ENCODE results near the gene USP37. TPM values are rescaled to one million over a fixed set of nuclear protein-coding genes. Genes with fewer than 3 reads are reported as not detected.
"Not testable (repeated sequence)": the region's sequence is repeated elsewhere in the genome, so short reads cannot be mapped to it uniquely, and the experiment has no call there.

USP37 gene
- total and polyA plus RNA-seq, 3 experiments from 2014 or later, result 12.5 to 31.5 (median 29.9) TPM

DNA sequence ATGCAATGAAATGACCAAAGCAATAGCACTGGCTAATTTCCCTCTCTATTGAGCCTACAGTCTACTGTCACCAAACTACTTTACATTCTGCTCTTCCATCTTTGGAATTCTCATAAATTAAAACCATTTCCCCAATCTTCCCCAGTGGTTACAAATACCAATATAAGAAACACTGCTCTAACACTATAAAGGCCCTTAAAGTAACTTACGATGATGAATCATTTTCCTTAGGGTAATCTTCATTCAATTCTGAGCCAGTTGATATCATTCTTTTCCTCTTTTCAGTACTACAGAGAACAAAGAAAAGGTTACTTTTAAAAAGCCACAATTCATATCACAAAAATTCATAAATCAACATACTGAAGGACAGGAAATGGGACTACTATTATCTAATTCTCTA lies 22.1 kb downstream of the USP37 start:
- H3K27ac Mint-ChIP-seq, result peak overlapping the region in 1 of 8 donors; percentile 68
- CTCF ChIA-PET, result no interaction called here
- H3K9me3 Mint-ChIP-seq, result no peaks in the 10 kb centered on the region
- H3K27ac ChIP-seq (ENCODE audit: low read depth, low read length), result no peak overlapping the region
- no peak for DNase-seq
- H3K4me1 Mint-ChIP-seq, result peaks cover 0 to 4% (median 0%) of the 10 kb centered on the region in 3 donors
- H3K4me1 ChIP-seq (ENCODE audit: insufficient read depth, low read length), result no peaks in the 10 kb centered on the region
- H3K9me3 ChIP-seq (ENCODE audit: low read length), result no peaks in the 10 kb centered on the region
- H3K4me3 Mint-ChIP-seq, result no peak overlapping the region
- H3K27me3 ChIP-seq (ENCODE audit: insufficient read depth, low read length, poor library complexity, severe bottlenecking), result no peaks in the 10 kb centered on the region
- peaks cover 41% of the 10 kb centered on the region for H3K36me3 ChIP-seq (ENCODE audit: insufficient read depth, low read length)
- H3K4me3 ChIP-seq (ENCODE audit: low read length), result no peak overlapping the region
- peaks cover 4 to 78% (median 26%) of the 10 kb centered on the region in 3 donors for H3K36me3 Mint-ChIP-seq
- POLR2A ChIA-PET, result no interaction called here
- H3K27me3 Mint-ChIP-seq, result no peaks in the 10 kb centered on the region

DNA sequence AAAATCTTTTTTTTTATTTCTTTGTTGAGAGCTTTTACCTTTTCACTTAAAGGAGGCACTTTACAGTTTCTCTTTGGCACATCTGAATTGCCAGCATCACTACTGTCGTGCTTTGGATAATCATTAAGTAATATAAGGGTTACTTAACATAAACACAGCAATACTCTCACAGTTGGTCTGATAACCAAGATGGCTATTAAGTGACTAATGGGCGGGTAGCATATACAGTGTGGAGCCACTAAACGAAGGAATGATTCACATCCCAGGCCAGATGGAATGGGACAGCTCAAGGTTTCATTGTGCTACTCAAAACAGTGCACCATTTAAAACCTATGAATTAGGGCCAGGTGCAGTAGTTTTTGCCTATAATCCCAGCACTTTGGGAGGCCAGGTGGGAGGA lies 28.1 kb downstream of the USP37 start:
- Mint-ChIP-seq H3K27me3 (no peaks in the 10 kb centered on the region), H3K4me3 (no peak overlapping the region), H3K4me1 (peaks cover 0 to 6% (median 4%) of the 10 kb centered on the region in 3 donors), H3K27ac (no peak overlapping the region), H3K9me3 (no peaks in the 10 kb centered on the region), H3K36me3 (peaks cover 0 to 77% (median 34%) of the 10 kb centered on the region in 3 donors)
- Histone ChIP-seq H3K4me1 (ENCODE audit: insufficient read depth, low read length) (no peaks in the 10 kb centered on the region), H3K4me3 (ENCODE audit: low read length) (no peak overlapping the region), H3K9me3 (ENCODE audit: low read length) (no peaks in the 10 kb centered on the region), H3K27me3 (ENCODE audit: insufficient read depth, low read length, poor library complexity, severe bottlenecking) (no peaks in the 10 kb centered on the region), H3K27ac (ENCODE audit: low read depth, low read length) (no peak overlapping the region), H3K36me3 (ENCODE audit: insufficient read depth, low read length) (peaks cover 44% of the 10 kb centered on the region)
- ChIA-PET CTCF (no interaction called here), POLR2A (no interaction called here)
- no peak for DNase-seq

DNA sequence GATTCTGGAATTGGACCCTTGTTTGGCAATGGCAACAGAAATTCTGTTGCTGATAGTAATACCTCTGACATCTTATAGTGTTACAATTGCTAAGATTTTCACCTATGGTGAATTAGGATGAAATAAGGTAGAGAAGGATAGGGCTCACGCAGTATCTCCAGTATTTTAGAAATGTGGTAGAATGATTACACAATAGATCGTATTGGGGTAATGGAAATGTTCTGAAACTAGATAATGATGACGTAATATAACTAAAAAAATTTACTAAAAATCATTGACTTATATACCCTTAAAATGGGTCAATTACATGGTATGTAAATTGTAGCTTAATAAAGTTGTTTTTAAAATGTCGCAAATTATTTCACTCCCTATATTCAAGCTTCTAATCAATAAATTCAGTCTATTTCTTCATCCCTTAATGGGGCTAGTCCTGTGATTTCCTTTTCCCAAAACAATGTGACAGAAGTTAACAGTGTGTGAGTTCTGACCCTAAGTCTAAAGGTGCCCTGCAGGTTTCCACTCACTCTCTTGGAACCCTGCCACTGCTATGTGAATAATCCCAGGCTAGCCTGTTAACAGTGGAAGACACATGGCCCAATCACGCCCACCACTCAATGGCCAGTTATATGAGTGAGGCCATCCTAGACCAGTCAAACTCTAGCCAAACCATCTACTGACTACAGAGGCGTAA lies 31.2 kb downstream of the USP37 start:
- H3K36me3 Mint-ChIP-seq, result peaks cover 0 to 78% (median 37%) of the 10 kb centered on the region in 3 donors
- H3K4me1 Mint-ChIP-seq, result peaks cover 0 to 6% (median 4%) of the 10 kb centered on the region in 3 donors

DNA sequence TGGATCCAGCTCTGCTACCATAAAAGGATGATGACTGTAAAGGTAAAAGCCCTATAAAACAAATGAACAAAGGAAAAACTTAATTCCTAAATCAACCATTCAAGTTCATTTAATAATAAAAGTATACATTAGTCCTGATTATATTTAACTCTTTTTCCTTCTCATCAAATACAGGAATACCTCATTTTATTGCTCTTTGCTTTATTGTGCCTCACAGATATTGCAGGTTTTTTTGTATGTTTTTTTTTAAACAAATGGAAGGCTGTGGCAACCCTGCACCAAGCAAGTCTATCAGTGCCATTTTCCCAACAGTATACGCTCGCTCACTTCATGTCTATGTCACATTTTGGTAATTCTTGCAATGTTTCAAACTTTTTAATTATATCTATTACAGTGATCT lies 38.2 kb downstream of the USP37 start:
- Histone ChIP-seq H3K4me3 (ENCODE audit: low read length) (no peak overlapping the region), H3K9me3 (ENCODE audit: low read length) (no peaks in the 10 kb centered on the region), H3K27me3 (ENCODE audit: insufficient read depth, low read length, poor library complexity, severe bottlenecking) (no peaks in the 10 kb centered on the region), H3K27ac (ENCODE audit: low read depth, low read length) (no peak overlapping the region), H3K4me1 (ENCODE audit: insufficient read depth, low read length) (no peaks in the 10 kb centered on the region), H3K36me3 (ENCODE audit: insufficient read depth, low read length) (peaks cover 43% of the 10 kb centered on the region)
- Mint-ChIP-seq H3K9me3 (peaks cover 0 to 1% (median 0%) of the 10 kb centered on the region in 5 donors), H3K27ac (no peak overlapping the region), H3K4me1 (no peaks in the 10 kb centered on the region), H3K36me3 (peaks cover 33 to 79% (median 34%) of the 10 kb centered on the region in 3 donors), H3K27me3 (no peaks in the 10 kb centered on the region), H3K4me3 (no peak overlapping the region)
- DNase-seq, result no peak
- ChIA-PET POLR2A (no interaction called here), CTCF (no interaction called here)

More for the DNA sequence above, 31.2 kb downstream of the USP37 start:
- peaks cover 37% of the 10 kb centered on the region for H3K36me3 ChIP-seq (ENCODE audit: insufficient read depth, low read length)
- H3K9me3 Mint-ChIP-seq, result no peaks in the 10 kb centered on the region
- CTCF ChIA-PET, result no interaction called here
- peak overlapping the region in 2 of 8 donors; percentile 9 to 57 for H3K27ac Mint-ChIP-seq
- H3K4me3 ChIP-seq (ENCODE audit: low read length), result no peak overlapping the region
- H3K9me3 ChIP-seq (ENCODE audit: low read length), result no peaks in the 10 kb centered on the region
- H3K4me3 Mint-ChIP-seq, result no peak overlapping the region
- DNase-seq, result no peak
- POLR2A ChIA-PET, result interaction anchor here (0.6 kb wide), 1 partner anchor 15 kb away, joined by 4 read pairs; no protein-coding TSS in a partner anchor
- no peaks in the 10 kb centered on the region for H3K27me3 ChIP-seq (ENCODE audit: insufficient read depth, low read length, poor library complexity, severe bottlenecking)
- no peaks in the 10 kb centered on the region for H3K27me3 Mint-ChIP-seq
- no peak overlapping the region for H3K27ac ChIP-seq (ENCODE audit: low read depth, low read length)
- no peaks in the 10 kb centered on the region for H3K4me1 ChIP-seq (ENCODE audit: insufficient read depth, low read length)

DNA sequence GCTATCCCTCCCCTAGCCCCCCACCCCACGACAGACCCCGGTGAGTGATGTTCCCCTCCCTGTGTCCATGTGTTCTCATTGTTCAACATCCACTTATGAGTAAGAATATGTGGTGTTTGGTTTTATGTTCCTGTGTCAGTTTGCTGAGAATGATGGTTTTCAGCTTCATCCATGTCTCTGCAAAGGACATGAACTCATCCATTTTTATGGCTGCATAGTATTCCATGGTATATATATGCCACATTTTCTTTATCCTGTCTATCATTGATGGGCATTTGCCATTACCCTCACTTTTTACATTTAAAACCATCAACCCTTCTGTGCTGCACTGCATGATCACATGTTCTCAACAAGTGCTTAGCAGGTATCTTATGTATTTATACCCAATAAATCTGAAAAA lies 39.7 kb downstream of the USP37 start:
- DNase-seq; H3K4me1 ChIP-seq (ENCODE audit: insufficient read depth, low read length); H3K4me3 Mint-ChIP-seq; H3K27me3 Mint-ChIP-seq; H3K27me3 ChIP-seq (ENCODE audit: insufficient read depth, low read length, poor library complexity, severe bottlenecking); H3K27ac Mint-ChIP-seq; CTCF ChIA-PET; H3K4me1 Mint-ChIP-seq; POLR2A ChIA-PET; H3K27ac ChIP-seq (ENCODE audit: low read depth, low read length); H3K4me3 ChIP-seq (ENCODE audit: low read length); H3K9me3 Mint-ChIP-seq; H3K9me3 ChIP-seq (ENCODE audit: low read length): not testable (repeated sequence)
- peaks cover 37% of the 10 kb centered on the region for H3K36me3 ChIP-seq (ENCODE audit: insufficient read depth, low read length)
- H3K36me3 Mint-ChIP-seq, result peaks cover 39 to 80% (median 41%) of the 10 kb centered on the region in 3 donors

DNA sequence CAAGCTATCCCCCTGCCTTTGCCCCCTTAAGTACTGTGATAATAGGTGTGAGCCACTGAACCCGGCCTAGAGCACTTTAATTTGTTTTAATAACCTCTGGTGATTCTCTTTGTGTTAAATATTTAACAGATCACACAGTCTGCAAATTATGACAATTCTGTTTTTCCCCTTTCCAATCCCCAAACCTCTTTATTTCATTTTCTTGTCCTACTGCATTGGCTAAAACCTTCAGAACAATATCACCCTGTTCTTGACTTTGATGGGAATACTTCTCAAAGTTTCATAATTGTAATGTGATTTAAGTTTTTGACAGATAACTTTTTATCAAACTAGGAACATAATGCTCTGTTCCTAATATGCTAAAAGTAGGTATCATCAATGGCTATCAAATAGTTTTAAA lies 44.5 kb downstream of the USP37 start:
- no peaks in the 10 kb centered on the region for H3K27me3 ChIP-seq (ENCODE audit: insufficient read depth, low read length, poor library complexity, severe bottlenecking)
- no peaks in the 10 kb centered on the region for H3K27me3 Mint-ChIP-seq
- no peak overlapping the region for H3K4me3 ChIP-seq (ENCODE audit: low read length)
- no peaks in the 10 kb centered on the region for H3K9me3 ChIP-seq (ENCODE audit: low read length)
- no peaks in the 10 kb centered on the region for H3K36me3 ChIP-seq (ENCODE audit: insufficient read depth, low read length)
- no peak overlapping the region for H3K4me3 Mint-ChIP-seq
- DNase-seq, result no peak
- ChIA-PET CTCF (no interaction called here), POLR2A (interaction anchor here (0.5 kb wide), 1 partner anchor 755 kb away, joined by 4 read pairs; no protein-coding TSS in a partner anchor)
- H3K9me3 Mint-ChIP-seq, result peaks cover 0 to 1% (median 0%) of the 10 kb centered on the region in 5 donors
- H3K27ac Mint-ChIP-seq, result peak overlapping the region in 2 of 8 donors; percentile 15 to 19
- no peaks in the 10 kb centered on the region for H3K4me1 ChIP-seq (ENCODE audit: insufficient read depth, low read length)
- no peak overlapping the region for H3K27ac ChIP-seq (ENCODE audit: low read depth, low read length)
- no peaks in the 10 kb centered on the region for H3K4me1 Mint-ChIP-seq
- H3K36me3 Mint-ChIP-seq, result peaks cover 28 to 59% (median 28%) of the 10 kb centered on the region in 3 donors

DNA sequence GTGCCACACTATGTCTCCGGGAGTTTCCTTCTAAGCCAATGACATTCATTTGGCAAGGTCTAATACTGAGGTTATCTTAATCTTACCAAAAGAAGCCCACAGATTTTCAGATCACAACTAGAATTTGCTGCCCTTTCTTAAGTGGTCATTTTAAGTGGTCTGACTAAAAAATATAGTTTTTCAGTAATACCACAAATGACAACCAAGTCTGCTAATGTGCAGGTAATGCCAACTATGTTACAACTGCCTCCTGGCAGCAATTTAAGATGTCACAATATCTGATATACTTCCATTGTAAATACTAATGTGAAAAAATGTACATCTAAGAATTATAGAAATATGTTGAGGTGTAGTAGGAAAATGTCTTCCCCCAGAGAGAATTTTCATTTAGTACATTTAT lies 49.3 kb downstream of the USP37 start:
- no peaks in the 10 kb centered on the region for H3K27me3 Mint-ChIP-seq
- DNase-seq, result no peak
- peaks cover 4 to 34% (median 14%) of the 10 kb centered on the region in 3 donors for H3K36me3 Mint-ChIP-seq
- no peaks in the 10 kb centered on the region for H3K9me3 Mint-ChIP-seq
- no peak overlapping the region for H3K4me3 ChIP-seq (ENCODE audit: low read length)
- H3K4me1 ChIP-seq (ENCODE audit: insufficient read depth, low read length), result no peaks in the 10 kb centered on the region
- H3K36me3 ChIP-seq (ENCODE audit: insufficient read depth, low read length), result no peaks in the 10 kb centered on the region
- CTCF ChIA-PET, result no interaction called here
- no peak overlapping the region for H3K27ac ChIP-seq (ENCODE audit: low read depth, low read length)
- peak overlapping the region in 1 of 8 donors; percentile 22 for H3K27ac Mint-ChIP-seq
- H3K9me3 ChIP-seq (ENCODE audit: low read length), result no peaks in the 10 kb centered on the region
- no peaks in the 10 kb centered on the region for H3K27me3 ChIP-seq (ENCODE audit: insufficient read depth, low read length, poor library complexity, severe bottlenecking)
- peaks cover 5 to 25% (median 10%) of the 10 kb centered on the region in 3 donors for H3K4me1 Mint-ChIP-seq
- POLR2A ChIA-PET, result no interaction called here
- no peak overlapping the region for H3K4me3 Mint-ChIP-seq

DNA sequence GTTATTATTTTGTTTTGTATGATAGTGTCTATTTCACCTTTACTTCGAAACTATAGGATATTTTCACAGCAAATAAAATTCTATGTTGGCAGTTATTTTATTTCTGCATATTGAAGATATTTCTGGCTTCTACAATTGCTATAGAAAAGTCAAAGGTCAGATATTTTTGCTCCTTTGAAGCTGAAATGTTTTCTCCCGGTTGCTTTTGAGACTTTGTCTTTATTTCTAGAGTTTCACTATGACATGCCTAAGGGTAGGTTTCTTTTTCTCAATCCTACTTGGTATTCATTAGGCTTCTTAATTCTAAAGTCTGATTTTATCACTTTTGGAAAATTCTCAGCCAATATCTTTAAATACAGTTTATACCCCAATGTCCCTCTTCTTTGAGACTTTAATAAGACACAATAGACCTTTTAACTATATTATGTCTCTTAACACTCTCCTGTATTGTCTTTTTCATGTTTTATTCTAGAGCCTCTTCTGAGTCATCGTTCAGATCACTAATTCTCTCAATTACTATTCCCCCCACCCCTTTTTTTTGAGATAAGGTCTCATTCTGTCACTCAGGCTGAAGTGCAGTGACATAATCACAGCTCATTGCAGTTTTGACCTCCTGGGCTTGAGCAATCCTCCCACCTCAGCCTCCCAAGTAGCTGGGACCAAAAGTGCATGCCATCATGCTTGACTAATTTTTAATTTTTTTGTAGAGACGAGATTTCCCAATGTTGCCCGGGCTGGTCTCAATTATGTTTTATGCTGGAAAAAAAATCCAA lies 50.5 kb downstream of the USP37 start:
- ChIA-PET CTCF (interaction anchor here (1.0 to 1.2 kb wide), 2 partner anchors 15 to 110 kb away, joined by 3 read pairs; no protein-coding TSS in a partner anchor), POLR2A (no interaction called here)
- no peaks in the 10 kb centered on the region for H3K9me3 ChIP-seq (ENCODE audit: low read length)
- no peak overlapping the region for H3K4me3 Mint-ChIP-seq
- no peaks in the 10 kb centered on the region for H3K4me1 ChIP-seq (ENCODE audit: insufficient read depth, low read length)
- H3K4me3 ChIP-seq (ENCODE audit: low read length), result no peak overlapping the region
- no peak overlapping the region for H3K27ac ChIP-seq (ENCODE audit: low read depth, low read length)
- H3K36me3 Mint-ChIP-seq, result peaks cover 0 to 28% (median 12%) of the 10 kb centered on the region in 3 donors
- no peaks in the 10 kb centered on the region for H3K36me3 ChIP-seq (ENCODE audit: insufficient read depth, low read length)
- H3K9me3 Mint-ChIP-seq, result no peaks in the 10 kb centered on the region
- H3K27me3 Mint-ChIP-seq, result no peaks in the 10 kb centered on the region
- no peaks in the 10 kb centered on the region for H3K27me3 ChIP-seq (ENCODE audit: insufficient read depth, low read length, poor library complexity, severe bottlenecking)
- no peak for DNase-seq
- peak overlapping the region in 6 of 8 donors; percentile 12 to 75 (median 42) for H3K27ac Mint-ChIP-seq
- H3K4me1 Mint-ChIP-seq, result peaks cover 5 to 25% (median 10%) of the 10 kb centered on the region in 3 donors
